HEK293 (cell line): ENCODE data around the gene TMEM234.

Experiments
- ELK4 ChIP-seq: IDR thresholded peaks from 2 replicates; pipeline ENCODE4 v1.6.1; 2011; ENCODE audit warnings: mild to moderate bottlenecking, low read depth, low read length, borderline replicate concordance
- KLF10 ChIP-seq: fragments of 450-650 bp; IDR thresholded peaks from 2 replicates; pipeline ENCODE4 v1.5.1; 2018; ENCODE audit warnings: missing biosample characterization, mild to moderate bottlenecking, missing genetic modification characterization
- MYNN ChIP-seq: fragments of 450-650 bp; formaldehyde crosslinking; IDR thresholded peaks from 2 replicates; pipeline ENCODE4 v1.5.1; 2016; ENCODE audit warnings: missing biosample characterization, missing genetic modification characterization, borderline replicate concordance
- OSR2 ChIP-seq: fragments of 450-650 bp; formaldehyde crosslinking; IDR thresholded peaks from 2 replicates; pipeline ENCODE4 v1.5.1; 2016; ENCODE audit warnings: missing biosample characterization, missing genetic modification characterization
- SP2 ChIP-seq: fragments of 450-650 bp; formaldehyde crosslinking; IDR thresholded peaks from 2 replicates; pipeline ENCODE4 v1.5.1; 2016; ENCODE audit warnings: missing biosample characterization, missing genetic modification characterization
- YY1 ChIP-seq: fragments of 450-650 bp; formaldehyde crosslinking; IDR thresholded peaks from 2 replicates; pipeline ENCODE4 v1.5.1; 2018; ENCODE audit warnings: missing biosample characterization, missing genetic modification characterization
- ZNF138 ChIP-seq: fragments of 450-650 bp; formaldehyde crosslinking; IDR thresholded peaks from 2 replicates; pipeline ENCODE4 v1.5.1; 2016; ENCODE audit warnings: missing biosample characterization, missing genetic modification characterization, borderline replicate concordance
- ZNF184 ChIP-seq: fragments of 450-650 bp; IDR thresholded peaks from 2 replicates; pipeline ENCODE4 v1.5.1; 2018; ENCODE audit warnings: missing biosample characterization, mild to moderate bottlenecking, missing genetic modification characterization
- ZNF211 ChIP-seq: fragments of 450-650 bp; formaldehyde crosslinking; IDR thresholded peaks from 2 replicates; pipeline ENCODE4 v1.5.1; 2016; ENCODE audit warnings: low read depth, missing biosample characterization, missing genetic modification characterization
- ZNF341 ChIP-seq: fragments of 450-650 bp; formaldehyde crosslinking; IDR thresholded peaks from 2 replicates; pipeline ENCODE4; 2016; ENCODE audit warnings: low read depth, missing biosample characterization, missing genetic modification characterization
- ZNF362 ChIP-seq: fragments of 450-650 bp; formaldehyde crosslinking; IDR thresholded peaks from 2 replicates; pipeline ENCODE4 v1.5.1; 2016; ENCODE audit warnings: missing biosample characterization, missing genetic modification characterization
- ZNF416 ChIP-seq: fragments of 450-650 bp; formaldehyde crosslinking; IDR thresholded peaks from 2 replicates; pipeline ENCODE4 v1.5.1; 2016; ENCODE audit warnings: missing biosample characterization, missing genetic modification characterization
- ZNF510 ChIP-seq: fragments of 450-650 bp; formaldehyde crosslinking; IDR thresholded peaks from 2 replicates; pipeline ENCODE4 v1.5.1; 2018; ENCODE audit warnings: mild to moderate bottlenecking, missing genetic modification characterization, missing biosample characterization; ENCODE audit not compliant: insufficient replicate concordance
- ZNF518A ChIP-seq: fragments of 450-650 bp; formaldehyde crosslinking; conservative IDR thresholded peaks from 2 replicates; pipeline ENCODE4 v1.5.1; 2016; ENCODE audit warnings: low read depth, missing biosample characterization, missing genetic modification characterization
- ZNF548 ChIP-seq: fragments of 450-650 bp; formaldehyde crosslinking; IDR thresholded peaks from 2 replicates; pipeline ENCODE4 v1.5.1; 2016; ENCODE audit warnings: missing biosample characterization, missing genetic modification characterization
- ZNF549 ChIP-seq: fragments of 450-650 bp; IDR thresholded peaks from 2 replicates; pipeline ENCODE4 v1.5.1; 2018; ENCODE audit warnings: missing biosample characterization, missing genetic modification characterization, mild to moderate bottlenecking, inconsistent platforms, moderate library complexity
- ZNF692 ChIP-seq: fragments of 450-650 bp; formaldehyde crosslinking; IDR thresholded peaks from 2 replicates; pipeline ENCODE4 v1.5.1; 2016; ENCODE audit warnings: missing biosample characterization, missing genetic modification characterization
- ZNF76 ChIP-seq: fragments of 450-650 bp; formaldehyde crosslinking; IDR thresholded peaks from 2 replicates; pipeline ENCODE4; 2016; ENCODE audit warnings: low read depth, missing biosample characterization, missing genetic modification characterization, borderline replicate concordance
- ZSCAN18 ChIP-seq: fragments of 450-650 bp; formaldehyde crosslinking; IDR thresholded peaks from 2 replicates; pipeline ENCODE4 v1.5.1; 2016; ENCODE audit warnings: missing biosample characterization, missing genetic modification characterization
- ZSCAN5A ChIP-seq: fragments of 450-650 bp; formaldehyde crosslinking; IDR thresholded peaks from 2 replicates; pipeline ENCODE4 v1.5.1; 2016; ENCODE audit warnings: missing biosample characterization, missing genetic modification characterization
- TF ChIP-seq, protein P1 (sequence below): fragments of 450-650 bp; formaldehyde crosslinking; IDR thresholded peaks from 2 replicates; pipeline ENCODE4 v1.5.1; 2016; ENCODE audit warnings: missing biosample characterization, missing genetic modification characterization, low read depth
- TF ChIP-seq, protein P2 (sequence below): fragments of 450-650 bp; formaldehyde crosslinking; IDR thresholded peaks from 2 replicates; pipeline ENCODE4 v1.5.1; 2016; ENCODE audit warnings: missing biosample characterization, missing genetic modification characterization

The TMEM234 gene

DNA sequence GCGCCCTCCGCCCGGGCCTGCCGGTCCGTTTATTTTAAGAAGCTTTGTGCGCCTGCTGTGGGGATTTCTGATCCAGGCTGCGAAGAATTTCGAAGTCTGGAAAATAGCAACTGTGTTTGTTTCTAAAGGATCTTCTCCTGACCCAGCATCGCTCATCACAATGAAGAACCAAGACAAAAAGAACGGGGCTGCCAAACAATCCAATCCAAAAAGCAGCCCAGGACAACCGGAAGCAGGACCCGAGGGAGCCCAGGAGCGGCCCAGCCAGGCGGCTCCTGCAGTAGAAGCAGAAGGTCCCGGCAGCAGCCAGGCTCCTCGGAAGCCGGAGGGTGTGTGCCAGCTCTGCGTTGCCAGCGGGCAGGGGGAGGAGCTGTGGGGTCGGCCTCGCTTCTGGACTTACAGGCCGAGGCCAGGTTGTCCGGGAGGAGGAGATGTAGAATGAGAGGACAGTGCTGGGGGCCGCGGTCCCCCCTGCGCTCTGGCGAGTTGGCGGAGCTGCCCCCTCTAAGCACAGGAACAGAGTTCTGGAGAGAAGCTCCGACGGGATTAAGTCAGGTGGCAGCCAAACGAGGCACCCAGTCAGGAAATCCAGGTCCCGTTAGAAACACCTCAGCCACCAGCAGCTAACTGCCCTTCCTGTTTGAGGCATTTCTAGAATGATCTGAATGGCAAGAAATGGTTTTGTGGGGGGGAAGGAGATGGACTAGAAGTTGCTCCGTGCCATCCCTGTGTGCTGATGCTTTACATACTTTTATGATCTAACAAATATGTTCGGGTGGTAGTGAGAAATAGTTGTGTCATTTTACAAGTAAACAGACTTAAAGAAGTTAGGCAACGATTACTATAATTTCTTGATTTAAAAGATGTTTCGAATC, 41.7 kb downstream of the TMEM234 start (continued):
- no peak for TF ChIP-seq ZNF518A (tag by site-specific recombination)
- TF ChIP-seq MYNN (tag by site-specific recombination) = no peak
- TF ChIP-seq ELK4 = no peak
- TF ChIP-seq, protein P1, sequence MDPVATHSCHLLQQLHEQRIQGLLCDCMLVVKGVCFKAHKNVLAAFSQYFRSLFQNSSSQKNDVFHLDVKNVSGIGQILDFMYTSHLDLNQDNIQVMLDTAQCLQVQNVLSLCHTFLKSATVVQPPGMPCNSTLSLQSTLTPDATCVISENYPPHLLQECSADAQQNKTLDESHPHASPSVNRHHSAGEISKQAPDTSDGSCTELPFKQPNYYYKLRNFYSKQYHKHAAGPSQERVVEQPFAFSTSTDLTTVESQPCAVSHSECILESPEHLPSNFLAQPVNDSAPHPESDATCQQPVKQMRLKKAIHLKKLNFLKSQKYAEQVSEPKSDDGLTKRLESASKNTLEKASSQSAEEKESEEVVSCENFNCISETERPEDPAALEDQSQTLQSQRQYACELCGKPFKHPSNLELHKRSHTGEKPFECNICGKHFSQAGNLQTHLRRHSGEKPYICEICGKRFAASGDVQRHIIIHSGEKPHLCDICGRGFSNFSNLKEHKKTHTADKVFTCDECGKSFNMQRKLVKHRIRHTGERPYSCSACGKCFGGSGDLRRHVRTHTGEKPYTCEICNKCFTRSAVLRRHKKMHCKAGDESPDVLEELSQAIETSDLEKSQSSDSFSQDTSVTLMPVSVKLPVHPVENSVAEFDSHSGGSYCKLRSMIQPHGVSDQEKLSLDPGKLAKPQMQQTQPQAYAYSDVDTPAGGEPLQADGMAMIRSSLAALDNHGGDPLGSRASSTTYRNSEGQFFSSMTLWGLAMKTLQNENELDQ (tag by site-specific recombination) = no peak
- TF ChIP-seq ZNF549 (tag by site-specific recombination) = no peak
- TF ChIP-seq ZNF548 (tag by site-specific recombination) = no peak
- TF ChIP-seq, protein P2, sequence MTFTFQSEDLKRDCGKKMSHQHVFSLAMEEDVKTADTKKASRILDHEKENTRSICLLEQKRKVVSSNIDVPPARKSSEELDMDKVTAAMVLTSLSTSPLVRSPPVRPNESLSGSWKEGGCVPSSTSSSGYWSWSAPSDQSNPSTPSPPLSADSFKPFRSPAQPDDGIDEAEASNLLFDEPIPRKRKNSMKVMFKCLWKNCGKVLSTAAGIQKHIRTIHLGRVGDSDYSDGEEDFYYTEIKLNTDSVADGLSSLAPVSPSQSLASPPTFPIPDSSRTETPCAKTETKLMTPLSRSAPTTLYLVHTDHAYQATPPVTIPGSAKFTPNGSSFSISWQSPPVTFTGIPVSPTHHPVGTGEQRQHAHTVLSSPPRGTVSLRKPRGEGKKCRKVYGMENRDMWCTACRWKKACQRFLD (tag by site-specific recombination) = no peak
- no peak for TF ChIP-seq ZNF184
- TF ChIP-seq OSR2 (tag by site-specific recombination) = peak; percentile 66
- no peak for TF ChIP-seq ZNF416 (tag by site-specific recombination)
- no peak for TF ChIP-seq ZNF362 (tag by site-specific recombination)
- no peak for TF ChIP-seq ZNF138 (tag by site-specific recombination)
- TF ChIP-seq YY1 (tag by site-specific recombination) = no peak
- TF ChIP-seq ZSCAN18 = no peak
- TF ChIP-seq ZNF692 (tag by site-specific recombination) = no peak
- no peak for TF ChIP-seq ZNF76 (tag by site-specific recombination)
- TF ChIP-seq SP2 = 0 out of 2 replicates have a peak, but pooled peaks have one; percentile 52
- TF ChIP-seq ZNF341 (tag by site-specific recombination) = peak; percentile 30; the same call in 1 of the 2 replicates
- TF ChIP-seq ZNF510 (tag by site-specific recombination) = no peak
- TF ChIP-seq KLF10 (tag by site-specific recombination) = no peak
- TF ChIP-seq ZSCAN5A (tag by site-specific recombination) = no peak
- TF ChIP-seq ZNF211 (tag by site-specific recombination) = no peak
